Naive thymus-derived CD4-positive, alpha-beta T cell (primary cell): ENCODE data around the gene BMP7. TPM values are rescaled to one million over a fixed set of nuclear protein-coding genes. Genes with fewer than 3 reads are reported as not detected.

Experiments
- ATAC-seq: fragments of 150-1000 bp; cut with Tn5 transposase; 2 replicates; pipeline ENCODE4 v1.10.0; 2021; ENCODE audit warnings: mild to moderate bottlenecking, moderate library complexity
- CTCF ChIA-PET: fragments of 350-600 bp; sonication (Branson Sonifier 250); formaldehyde crosslinking; loops from one replicate; lab custom pipeline; 2021; ENCODE audit warnings: antibody characterized with exemption; lab: Charles Lee
- POLR2A ChIA-PET: fragments of 350-600 bp; sonication (Branson Sonifier 250); formaldehyde crosslinking; loops from one replicate; lab custom pipeline; 2021; ENCODE audit warnings: antibody characterized with exemption, inconsistent platforms; lab: Charles Lee
- DNase-seq, 9 donors: peaks; one replicate each; pipeline versions ENCODE4 v3.0.0 to v3.0.0-alpha.2; 2020 to 2022; ENCODE audit warnings: mixed read lengths in 1 of 9
- H3K27ac ChIP-seq: one replicate; pipeline ENCODE4 v1.7.0; 2013; ENCODE audit warnings: mild to moderate bottlenecking, low read depth, low read length, moderate library complexity
- H3K27me3 ChIP-seq, 2 donors: one replicate each; pipeline ENCODE4 v1.7.0; 2013; ENCODE audit warnings: low read length in 2 of 2, mild to moderate bottlenecking in 2 of 2, moderate library complexity in 2 of 2; ENCODE audit not compliant: control insufficient read depth in 2 of 2, insufficient read depth in 2 of 2
- H3K36me3 ChIP-seq, 3 experiments: 1 replicate in 2 of 3; 2 replicates in 1 of 3; pipeline ENCODE4 v1.7.0; 2013; ENCODE audit warnings: low read length in 3 of 3, mild to moderate bottlenecking in 3 of 3, moderate library complexity in 1 of 3; ENCODE audit not compliant: insufficient read depth in 3 of 3, control insufficient read depth in 2 of 3
- H3K4me1 ChIP-seq, 2 donors: one replicate each; pipeline ENCODE4 v1.7.0; 2013; ENCODE audit warnings: low read length in 2 of 2, mild to moderate bottlenecking in 2 of 2, moderate library complexity in 1 of 2; ENCODE audit not compliant: control insufficient read depth in 2 of 2, insufficient read depth in 2 of 2
- H3K4me3 ChIP-seq: 2 replicates; pipeline ENCODE4 v1.7.0; 2013; ENCODE audit warnings: mild to moderate bottlenecking, low read length
- H3K9me3 ChIP-seq, 3 experiments: 1 replicate in 2 of 3; 2 replicates in 1 of 3; pipeline ENCODE4 v1.7.0; 2013; ENCODE audit warnings: low read length in 3 of 3; ENCODE audit not compliant: control insufficient read depth in 2 of 3
- H3K27ac Mint-ChIP-seq, 9 donors: one replicate each; pipeline ENCODE4 v1.8.0; 2020 to 2022; ENCODE audit warnings: mixed read lengths in 9 of 9, mild to moderate bottlenecking in 8 of 9, moderate library complexity in 5 of 9, inconsistent platforms in 2 of 9
- H3K27me3 Mint-ChIP-seq, 5 donors: one replicate each; pipeline ENCODE4 v1.8.0; 2021 to 2022; ENCODE audit warnings: mixed read lengths in 5 of 5, mild to moderate bottlenecking in 1 of 5
- H3K36me3 Mint-ChIP-seq, 5 donors: one replicate each; pipeline ENCODE4 v1.8.0; 2020 to 2022; ENCODE audit warnings: mixed read lengths in 5 of 5, mild to moderate bottlenecking in 3 of 5, inconsistent platforms in 1 of 5
- H3K4me1 Mint-ChIP-seq, 7 donors: one replicate each; pipeline ENCODE4 v1.8.0; 2020 to 2022; ENCODE audit warnings: mixed read lengths in 7 of 7, mild to moderate bottlenecking in 3 of 7, inconsistent platforms in 1 of 7
- H3K4me3 Mint-ChIP-seq, 10 donors: one replicate each; pipeline ENCODE4 v1.8.0; 2020 to 2022; ENCODE audit warnings: mild to moderate bottlenecking in 10 of 10, mixed read lengths in 10 of 10, moderate library complexity in 6 of 10, inconsistent platforms in 2 of 10
- H3K9me3 Mint-ChIP-seq, 11 donors: one replicate each; pipeline ENCODE4 v1.8.0; 2020 to 2022; ENCODE audit warnings: mixed read lengths in 11 of 11, mild to moderate bottlenecking in 4 of 11, inconsistent platforms in 1 of 11, moderate library complexity in 1 of 11
- intact Hi-C, 2 donors: fragments of 100-400 bp; cut with micrococcal nuclease; formaldehyde crosslinking; loops; one replicate each; pipeline ENCODE4 v1.15.1; 2023
- polyA plus RNA-seq, 2 donors: library from polyadenylated mRNA; unstranded; fragments of 300-500 nt; fragmentation: Illumina TruSeq; gene quantifications; one replicate each; pipeline ENCODE4 v1.2.3, GENCODE V29; 2021
- total RNA-seq, 6 experiments: library from RNA in 5 of 6; stranded (reverse) in 5 of 6; gene quantifications; 1 replicate in 5 of 6; 2 replicates in 1 of 6; pipeline ENCODE4 v1.2.3 and lab custom pipeline; 2021 to 2026

The BMP7 gene
- total and polyA plus RNA-seq, 7 experiments from 2014 or later = not detected

DNA sequence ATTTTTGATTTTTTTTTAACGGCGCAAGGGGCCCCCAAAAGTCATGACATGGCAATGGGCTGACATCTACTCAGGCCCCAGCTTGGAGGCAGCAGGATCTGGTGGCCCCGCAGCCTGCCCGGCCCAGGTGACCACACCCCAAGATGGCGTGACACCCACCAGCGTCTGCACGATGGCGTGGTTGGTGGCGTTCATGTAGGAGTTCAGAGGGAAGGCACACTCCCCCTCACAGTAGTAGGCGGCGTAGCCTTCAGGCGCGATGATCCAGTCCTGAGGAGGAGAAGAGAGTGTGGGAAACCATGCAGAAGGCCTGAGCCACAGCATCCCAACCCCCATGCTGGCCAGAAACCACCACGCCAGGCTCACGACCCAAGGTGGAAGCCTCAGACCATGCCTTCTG lies 93.4 kb downstream of the BMP7 start:
- no peaks in the 10 kb centered on the region for H3K36me3 Mint-ChIP-seq
- intact Hi-C loops = no loop called here
- H3K36me3 ChIP-seq = no peaks in the 10 kb centered on the region

DNA sequence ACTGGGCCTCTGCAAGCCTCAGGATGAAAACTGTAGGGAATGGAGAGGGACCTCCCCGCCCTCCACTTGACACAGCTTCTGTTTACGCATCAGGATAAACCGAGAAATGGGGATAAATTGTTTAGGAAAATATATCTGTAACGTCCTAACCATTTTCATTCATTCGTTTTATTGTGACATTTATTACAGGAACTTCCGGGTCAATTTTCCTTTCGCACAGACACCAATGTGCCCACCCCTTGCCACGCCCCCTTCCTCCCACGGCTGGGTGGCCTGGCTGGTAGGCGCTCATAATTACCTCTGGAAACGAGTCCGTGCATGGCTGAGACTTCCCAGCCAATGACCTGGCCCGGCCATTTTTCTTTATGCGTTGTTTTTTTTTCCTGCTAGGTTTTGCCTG lies 96.1 kb downstream of the BMP7 start:
- H3K4me1 ChIP-seq = no peaks in the 10 kb centered on the region
- H3K27me3 ChIP-seq = no peaks in the 10 kb centered on the region
- intact Hi-C loops = no loop called here
- peaks cover 0 to 14% (median 10%) of the 10 kb centered on the region in 5 donors for H3K27me3 Mint-ChIP-seq
- H3K36me3 ChIP-seq = no peaks in the 10 kb centered on the region
- no peaks in the 10 kb centered on the region for H3K36me3 Mint-ChIP-seq
- no peak overlapping the region for H3K27ac ChIP-seq
- H3K9me3 ChIP-seq = no peaks in the 10 kb centered on the region
- peaks cover 0 to 1% (median 0%) of the 10 kb centered on the region in 11 donors for H3K9me3 Mint-ChIP-seq
- CTCF ChIA-PET = no interaction called here
- no peak for DNase-seq
- H3K4me3 Mint-ChIP-seq = no peak overlapping the region
- POLR2A ChIA-PET = no interaction called here
- no peak overlapping the region for H3K4me3 ChIP-seq
- H3K27ac Mint-ChIP-seq = no peak overlapping the region
- no peak for ATAC-seq
- H3K4me1 Mint-ChIP-seq = peaks cover 0 to 2% (median 0%) of the 10 kb centered on the region in 7 donors

More for the DNA sequence above, 93.4 kb downstream of the BMP7 start:
- Mint-ChIP-seq H3K4me1 (peaks cover 0 to 6% (median 2%) of the 10 kb centered on the region in 7 donors), H3K27me3 (peaks cover 1 to 25% (median 11%) of the 10 kb centered on the region in 5 donors), H3K4me3 (no peak overlapping the region), H3K27ac (no peak overlapping the region), H3K9me3 (peaks cover 0 to 3% (median 0%) of the 10 kb centered on the region in 11 donors)
- ChIA-PET CTCF (no interaction called here), POLR2A (no interaction called here)
- H3K4me1 ChIP-seq = no peaks in the 10 kb centered on the region
- H3K4me3 ChIP-seq = no peak overlapping the region
- DNase-seq (no peak), ATAC-seq (no peak)
- H3K27me3 ChIP-seq = no peaks in the 10 kb centered on the region
- no peaks in the 10 kb centered on the region for H3K9me3 ChIP-seq
- H3K27ac ChIP-seq = no peak overlapping the region

DNA sequence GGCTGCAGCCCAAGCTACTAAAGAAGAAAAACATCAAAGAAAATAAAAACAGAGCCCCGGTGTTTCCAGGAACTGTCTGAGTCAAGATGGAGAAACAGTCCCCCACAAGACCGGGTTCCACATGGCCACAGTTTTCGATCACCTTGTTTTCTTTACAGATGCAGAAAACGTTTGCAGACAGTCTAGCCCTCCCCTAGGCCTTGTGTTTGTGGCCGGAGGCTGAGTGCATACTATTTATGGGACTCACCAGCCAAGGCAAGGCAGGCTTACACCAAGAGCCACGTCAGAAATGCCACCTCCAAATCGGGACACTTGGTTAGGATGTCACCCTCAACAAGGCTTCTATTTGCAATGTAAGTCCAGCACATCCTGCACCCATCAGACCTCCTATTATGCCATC lies 97.3 kb downstream of the BMP7 start:
- Histone ChIP-seq H3K27me3 (no peaks in the 10 kb centered on the region), H3K4me1 (no peaks in the 10 kb centered on the region), H3K36me3 (no peaks in the 10 kb centered on the region), H3K27ac (no peak overlapping the region), H3K4me3 (no peak overlapping the region), H3K9me3 (no peaks in the 10 kb centered on the region)
- no peak overlapping the region for H3K27ac Mint-ChIP-seq
- H3K9me3 Mint-ChIP-seq = peaks cover 0 to 5% (median 0%) of the 10 kb centered on the region in 11 donors
- H3K4me3 Mint-ChIP-seq = no peak overlapping the region
- peaks cover 0 to 18% (median 14%) of the 10 kb centered on the region in 5 donors for H3K27me3 Mint-ChIP-seq
- ATAC-seq (no peak), DNase-seq (no peak)
- peaks cover 0 to 4% (median 0%) of the 10 kb centered on the region in 5 donors for H3K36me3 Mint-ChIP-seq
- H3K4me1 Mint-ChIP-seq = no peaks in the 10 kb centered on the region
- ChIA-PET POLR2A (no interaction called here), CTCF (no interaction called here)
- intact Hi-C loops = no loop called here

DNA sequence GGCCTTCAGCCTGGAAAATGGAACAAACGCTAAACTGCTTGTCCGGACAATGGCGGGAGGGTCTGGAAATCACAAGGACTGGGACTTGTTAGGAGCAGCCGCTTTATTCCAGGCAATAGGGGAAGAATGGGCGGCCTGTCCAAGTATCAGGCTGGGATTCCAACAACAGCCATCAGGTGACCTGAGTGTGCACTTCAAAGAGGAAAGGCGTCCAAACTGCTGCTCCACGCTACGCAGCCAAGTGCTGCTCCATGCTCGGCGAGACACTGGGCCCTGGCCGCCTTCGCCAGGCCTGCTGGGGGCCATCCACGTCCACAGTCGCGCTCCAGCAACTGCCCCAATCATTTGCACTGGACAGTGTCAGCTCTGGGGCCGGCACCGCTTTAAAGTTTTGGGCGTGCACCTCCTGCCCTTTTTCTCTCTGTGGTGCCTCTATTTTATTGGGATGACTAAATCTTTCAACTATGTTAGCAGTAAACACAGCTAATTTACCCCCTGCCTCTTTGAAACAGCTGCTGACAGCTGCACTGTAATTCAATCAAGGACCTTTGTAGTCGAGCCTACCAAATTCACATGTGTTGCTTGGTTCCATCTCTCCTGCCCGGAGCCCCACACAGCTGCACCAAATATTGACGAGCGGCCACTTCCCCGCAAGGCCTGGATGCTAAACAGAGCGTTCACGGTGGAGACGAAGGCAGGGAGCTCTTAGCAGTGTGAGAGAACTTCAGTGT lies 98.3 kb downstream of the BMP7 start:
- ChIA-PET CTCF (no interaction called here), POLR2A (no interaction called here)
- Histone ChIP-seq H3K27ac (no peak overlapping the region), H3K36me3 (no peaks in the 10 kb centered on the region), H3K27me3 (no peaks in the 10 kb centered on the region), H3K9me3 (no peaks in the 10 kb centered on the region), H3K4me3 (no peak overlapping the region), H3K4me1 (no peaks in the 10 kb centered on the region)
- peaks cover 0 to 8% (median 0%) of the 10 kb centered on the region in 11 donors for H3K9me3 Mint-ChIP-seq
- peaks cover 0 to 21% (median 15%) of the 10 kb centered on the region in 5 donors for H3K27me3 Mint-ChIP-seq
- no peaks in the 10 kb centered on the region for H3K4me1 Mint-ChIP-seq
- H3K4me3 Mint-ChIP-seq = no peak overlapping the region
- no peak for ATAC-seq
- intact Hi-C loops = no loop called here
- H3K27ac Mint-ChIP-seq = no peak overlapping the region
- peaks cover 0 to 4% (median 0%) of the 10 kb centered on the region in 5 donors for H3K36me3 Mint-ChIP-seq
- no peak for DNase-seq

DNA sequence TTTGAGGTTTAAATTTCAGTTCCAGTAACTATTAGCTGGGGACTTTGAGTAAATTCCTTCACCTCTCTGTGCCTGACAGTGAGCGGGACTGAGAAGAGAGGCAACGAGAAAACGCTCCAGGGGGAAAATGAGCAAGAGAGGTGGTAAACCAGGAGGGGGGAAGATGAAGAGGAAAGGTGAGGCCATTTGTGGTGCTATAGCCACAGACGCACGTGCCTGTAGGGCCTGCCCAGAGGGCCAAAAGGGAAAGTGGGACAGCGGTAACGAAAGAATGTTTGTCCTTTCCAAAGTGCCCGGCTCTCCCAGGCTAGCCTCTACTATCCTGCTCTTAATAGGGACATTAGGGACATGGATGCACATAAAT lies 99.2 kb downstream of the BMP7 start:
- Histone ChIP-seq H3K27me3 (no peaks in the 10 kb centered on the region), H3K36me3 (no peaks in the 10 kb centered on the region), H3K9me3 (no peaks in the 10 kb centered on the region), H3K4me3 (no peak overlapping the region), H3K27ac (no peak overlapping the region), H3K4me1 (no peaks in the 10 kb centered on the region)
- intact Hi-C loops = no loop called here
- peaks cover 0 to 21% (median 13%) of the 10 kb centered on the region in 5 donors for H3K27me3 Mint-ChIP-seq
- ChIA-PET POLR2A (no interaction called here), CTCF (no interaction called here)
- no peak overlapping the region for H3K27ac Mint-ChIP-seq
- ATAC-seq (no peak), DNase-seq (no peak)
- peaks cover 0 to 4% (median 0%) of the 10 kb centered on the region in 5 donors for H3K36me3 Mint-ChIP-seq
- H3K4me3 Mint-ChIP-seq = no peak overlapping the region
- peaks cover 0 to 8% (median 0%) of the 10 kb centered on the region in 11 donors for H3K9me3 Mint-ChIP-seq
- H3K4me1 Mint-ChIP-seq = no peaks in the 10 kb centered on the region

DNA sequence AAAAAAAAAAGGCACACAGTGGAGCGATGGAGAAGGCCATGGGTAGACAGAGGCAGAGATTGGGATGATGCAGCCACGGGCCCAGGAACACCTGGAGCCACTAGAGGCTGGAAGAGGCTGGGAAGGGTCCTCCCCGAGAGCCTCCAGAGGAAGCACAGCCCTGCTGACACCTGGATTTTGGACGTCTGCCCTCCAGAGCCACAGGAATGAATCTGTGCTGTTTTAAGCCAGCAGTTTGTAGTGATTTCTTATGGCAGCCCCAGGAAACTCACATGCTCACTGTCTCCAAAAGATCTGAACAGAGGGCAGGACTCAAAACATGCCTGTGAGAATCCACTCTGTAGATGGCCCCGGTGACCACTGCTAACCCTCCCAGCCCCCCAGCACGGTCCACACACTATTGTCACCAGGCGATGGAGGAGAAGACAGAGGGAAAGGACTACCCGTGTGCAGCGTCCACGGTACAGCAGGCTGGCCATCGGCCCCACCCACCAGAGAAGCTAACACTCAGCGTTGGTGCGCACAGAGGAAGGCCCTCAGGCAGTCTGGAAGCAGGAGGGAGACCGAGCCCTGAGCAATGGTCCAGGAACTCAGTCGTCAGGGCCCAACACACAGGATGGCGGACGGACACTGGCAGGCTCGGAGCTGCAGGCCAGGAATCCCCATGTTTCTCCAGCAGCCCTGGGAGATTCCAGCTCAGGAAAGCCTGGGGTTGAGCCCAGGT lies 99.7 kb downstream of the BMP7 start:
- Histone ChIP-seq H3K4me1 (no peaks in the 10 kb centered on the region), H3K27me3 (no peaks in the 10 kb centered on the region), H3K4me3 (no peak overlapping the region), H3K27ac (no peak overlapping the region), H3K36me3 (no peaks in the 10 kb centered on the region), H3K9me3 (no peaks in the 10 kb centered on the region)
- CTCF ChIA-PET = no interaction called here
- H3K9me3 Mint-ChIP-seq = peaks cover 0 to 8% (median 0%) of the 10 kb centered on the region in 11 donors
- H3K27me3 Mint-ChIP-seq = peaks cover 0 to 21% (median 10%) of the 10 kb centered on the region in 5 donors
- intact Hi-C loops = no loop called here
- DNase-seq (no peak), ATAC-seq (no peak)
- peaks cover 0 to 4% (median 0%) of the 10 kb centered on the region in 5 donors for H3K36me3 Mint-ChIP-seq
- no peak overlapping the region for H3K4me3 Mint-ChIP-seq
- POLR2A ChIA-PET = no interaction called here
- H3K27ac Mint-ChIP-seq = no peak overlapping the region
- no peaks in the 10 kb centered on the region for H3K4me1 Mint-ChIP-seq
